HG02763 (cell line): ENCODE results near the gene OR10V1.

Source experiments
- ATAC-seq: cut with Tn5 transposase; IDR thresholded peaks from one replicate; pipeline ENCODE4 v1.9.1; 2021; ENCODE audit warnings: mild to moderate bottlenecking, moderate library complexity; ENCODE audit not compliant: unreplicated experiment

Gene OR10V1

GRCh38 chr11:59668950-59669610 is 44.6 kb downstream of the OR10V1 start, which contains the start of gene PATL1:
PATL1 (minus strand) TSS chr11:59669037; CDS start chr11:59668895, 142 bp downstream.
- peak; percentile 95 for ATAC-seq

GRCh38 chr11:59668188-59668949 is 45.3 kb downstream of the OR10V1 start:
- ATAC-seq, result no peak

- no peak for ATAC-seq
Observed at GRCh38 chr11:59667812-59668187, 45.8 kb downstream of the OR10V1 start.

GRCh38 chr11:59666969-59667368 is 46.7 kb downstream of the OR10V1 start:
- no peak for ATAC-seq
